NB4 (cell line): ENCODE measurements around the gene PRSS1.

Source experiments
- POLR2A ChIP-seq: IDR thresholded peaks from 2 replicates; pipeline ENCODE4 v1.6.1; 2011; ENCODE audit warnings: mild to moderate bottlenecking; ENCODE audit not compliant: insufficient read length; ENCODE audit errors: extremely low read depth
- TF ChIP-seq, protein P1 (sequence below): IDR thresholded peaks from one replicate; pipeline ENCODE4 v1.5.1; 2012; ENCODE audit warnings: low read depth, low read length
- TF ChIP-seq, protein P2 (sequence below): IDR thresholded peaks from 2 replicates; pipeline ENCODE4 v1.6.1; 2011; ENCODE audit warnings: low read depth, low read length

DNA sequence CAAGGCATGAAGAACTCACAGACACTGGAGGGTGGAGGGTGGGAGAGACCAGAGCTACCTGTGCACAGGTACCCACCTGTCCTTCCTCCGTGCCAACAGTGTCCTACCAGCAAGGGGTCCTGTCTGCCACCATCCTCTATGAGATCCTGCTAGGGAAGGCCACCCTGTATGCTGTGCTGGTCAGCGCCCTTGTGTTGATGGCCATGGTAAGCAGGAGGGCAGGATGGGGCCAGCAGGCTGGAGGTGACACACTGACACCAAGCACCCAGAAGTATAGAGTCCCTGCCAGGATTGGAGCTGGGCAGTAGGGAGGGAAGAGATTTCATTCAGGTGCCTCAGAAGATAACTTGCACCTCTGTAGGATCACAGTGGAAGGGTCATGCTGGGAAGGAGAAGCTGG is 43.3 kb downstream of the PRSS1 start:
- TF ChIP-seq POLR2A = no peak
- TF ChIP-seq, protein P1, sequence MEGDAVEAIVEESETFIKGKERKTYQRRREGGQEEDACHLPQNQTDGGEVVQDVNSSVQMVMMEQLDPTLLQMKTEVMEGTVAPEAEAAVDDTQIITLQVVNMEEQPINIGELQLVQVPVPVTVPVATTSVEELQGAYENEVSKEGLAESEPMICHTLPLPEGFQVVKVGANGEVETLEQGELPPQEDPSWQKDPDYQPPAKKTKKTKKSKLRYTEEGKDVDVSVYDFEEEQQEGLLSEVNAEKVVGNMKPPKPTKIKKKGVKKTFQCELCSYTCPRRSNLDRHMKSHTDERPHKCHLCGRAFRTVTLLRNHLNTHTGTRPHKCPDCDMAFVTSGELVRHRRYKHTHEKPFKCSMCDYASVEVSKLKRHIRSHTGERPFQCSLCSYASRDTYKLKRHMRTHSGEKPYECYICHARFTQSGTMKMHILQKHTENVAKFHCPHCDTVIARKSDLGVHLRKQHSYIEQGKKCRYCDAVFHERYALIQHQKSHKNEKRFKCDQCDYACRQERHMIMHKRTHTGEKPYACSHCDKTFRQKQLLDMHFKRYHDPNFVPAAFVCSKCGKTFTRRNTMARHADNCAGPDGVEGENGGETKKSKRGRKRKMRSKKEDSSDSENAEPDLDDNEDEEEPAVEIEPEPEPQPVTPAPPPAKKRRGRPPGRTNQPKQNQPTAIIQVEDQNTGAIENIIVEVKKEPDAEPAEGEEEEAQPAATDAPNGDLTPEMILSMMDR = no peak
- TF ChIP-seq, protein P2, sequence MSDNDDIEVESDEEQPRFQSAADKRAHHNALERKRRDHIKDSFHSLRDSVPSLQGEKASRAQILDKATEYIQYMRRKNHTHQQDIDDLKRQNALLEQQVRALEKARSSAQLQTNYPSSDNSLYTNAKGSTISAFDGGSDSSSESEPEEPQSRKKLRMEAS = no peak
